ENCODE measurements around the gene CHD5.
"Not testable (repeated sequence)": the region's sequence is repeated elsewhere in the genome, so short reads cannot be mapped to it uniquely, and the experiment has no call there.

GRCh38 chr1:6077061-6077460, 103.1 kb downstream of the CHD5 start:
- TF ChIP-seq CTCF, POLR2A (IDR thresholded peaks at IDR 0.05): not testable (repeated sequence)

Measured in adrenal gland (tissue), 5 donors.